ENCODE measurements around the gene SH3BP4. TPM values are rescaled to one million over a fixed set of nuclear protein-coding genes. Genes with fewer than 3 reads are reported as not detected.

Gene SH3BP4
- total and polyA plus RNA-seq, 2 of the 8 experiments (the other 6 are each of a cell fraction or from before 2014, with no cell fraction given) = 28.3 to 35.4 TPM

DNA sequence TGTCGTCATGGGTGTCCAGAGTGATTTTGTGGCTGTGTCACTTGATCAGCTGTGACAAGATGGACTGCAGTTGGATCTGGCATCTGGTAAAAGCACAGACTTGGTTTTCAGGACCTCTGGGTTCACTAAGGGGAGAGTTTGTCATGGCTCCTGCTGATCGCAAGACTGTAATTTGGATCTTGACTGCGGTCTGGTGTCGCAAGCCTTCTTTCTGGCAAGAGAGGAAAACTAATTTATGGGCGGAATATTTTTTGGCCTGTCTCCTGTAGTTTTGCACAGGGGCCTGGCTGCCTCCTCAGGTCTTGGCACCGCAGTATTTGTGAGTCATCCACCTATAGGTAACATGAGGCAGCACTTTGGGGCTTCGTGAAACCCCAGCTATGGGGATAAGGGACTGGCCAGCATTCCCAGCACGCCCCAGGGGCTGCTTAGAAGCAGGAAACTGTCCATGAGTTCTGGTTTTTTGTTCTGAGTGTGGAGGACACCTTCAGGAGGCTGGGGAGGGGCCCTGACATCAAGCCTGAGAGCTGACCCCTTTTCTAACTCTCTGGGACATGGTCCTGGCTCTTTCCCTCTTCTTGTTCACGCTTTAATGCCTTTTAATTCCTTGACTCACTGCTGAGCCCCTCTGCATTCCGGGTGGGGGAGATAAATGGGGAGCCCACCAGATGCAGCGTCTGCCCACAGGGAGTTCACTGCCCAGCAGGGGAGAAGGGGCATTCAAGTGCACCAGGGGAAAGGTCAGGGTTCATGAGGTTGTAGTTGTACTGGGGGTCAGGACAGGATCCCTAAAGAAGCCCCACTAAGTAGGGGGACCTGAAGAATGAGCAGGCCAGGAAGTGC, 12.2 kb downstream of the SH3BP4 start (continued):
- TF ChIP-seq GTF2F1 (IDR thresholded peaks at IDR 0.05; ENCODE audit: borderline replicate concordance, low read depth, low read length) (no peak), CHD1 (IDR thresholded peaks at IDR 0.05; ENCODE audit: low read depth, low read length) (no peak), POU5F1 (IDR thresholded peaks at IDR 0.05; ENCODE audit: low read depth, low read length) (no peak), CTBP2 (IDR thresholded peaks at IDR 0.05; ENCODE audit: borderline replicate concordance, insufficient read depth, insufficient read length, low read length) (no peak)
